ENCODE data around the gene MLXIP.

- TF ChIP-seq POLR2AphosphoS5 (IDR thresholded peaks at IDR 0.05; ENCODE audit: low read depth, low read length): no peak
- TF ChIP-seq, protein P1, sequence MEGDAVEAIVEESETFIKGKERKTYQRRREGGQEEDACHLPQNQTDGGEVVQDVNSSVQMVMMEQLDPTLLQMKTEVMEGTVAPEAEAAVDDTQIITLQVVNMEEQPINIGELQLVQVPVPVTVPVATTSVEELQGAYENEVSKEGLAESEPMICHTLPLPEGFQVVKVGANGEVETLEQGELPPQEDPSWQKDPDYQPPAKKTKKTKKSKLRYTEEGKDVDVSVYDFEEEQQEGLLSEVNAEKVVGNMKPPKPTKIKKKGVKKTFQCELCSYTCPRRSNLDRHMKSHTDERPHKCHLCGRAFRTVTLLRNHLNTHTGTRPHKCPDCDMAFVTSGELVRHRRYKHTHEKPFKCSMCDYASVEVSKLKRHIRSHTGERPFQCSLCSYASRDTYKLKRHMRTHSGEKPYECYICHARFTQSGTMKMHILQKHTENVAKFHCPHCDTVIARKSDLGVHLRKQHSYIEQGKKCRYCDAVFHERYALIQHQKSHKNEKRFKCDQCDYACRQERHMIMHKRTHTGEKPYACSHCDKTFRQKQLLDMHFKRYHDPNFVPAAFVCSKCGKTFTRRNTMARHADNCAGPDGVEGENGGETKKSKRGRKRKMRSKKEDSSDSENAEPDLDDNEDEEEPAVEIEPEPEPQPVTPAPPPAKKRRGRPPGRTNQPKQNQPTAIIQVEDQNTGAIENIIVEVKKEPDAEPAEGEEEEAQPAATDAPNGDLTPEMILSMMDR (IDR thresholded peaks at IDR 0.05; ENCODE audit: control extremely low read depth in 1 of 3, insufficient read depth in 1 of 3, low read depth in 1 of 3, low read length in 3 of 3): no peak
- TF ChIP-seq POLR2A (IDR thresholded peaks at IDR 0.05; ENCODE audit: control extremely low read depth in 1 of 2, low read depth in 2 of 2, low read length in 2 of 2): no peak
- no peak for TF ChIP-seq EZH2 (IDR thresholded peaks at IDR 0.05; ENCODE audit: low read depth, low read length, severe bottlenecking)
- no peak for TF ChIP-seq GABPA (IDR thresholded peaks at IDR 0.05; ENCODE audit: borderline replicate concordance, insufficient read depth, low read length)
- TF ChIP-seq MAFK (IDR thresholded peaks at IDR 0.05; ENCODE audit: low read depth, low read length): no peak
- no peak for TF ChIP-seq RBBP5 (IDR thresholded peaks at IDR 0.05; ENCODE audit: borderline replicate concordance, low read depth, low read length)
- no peak for TF ChIP-seq BACH1 (IDR thresholded peaks at IDR 0.05; ENCODE audit: low read length)
- TF ChIP-seq, protein P2, sequence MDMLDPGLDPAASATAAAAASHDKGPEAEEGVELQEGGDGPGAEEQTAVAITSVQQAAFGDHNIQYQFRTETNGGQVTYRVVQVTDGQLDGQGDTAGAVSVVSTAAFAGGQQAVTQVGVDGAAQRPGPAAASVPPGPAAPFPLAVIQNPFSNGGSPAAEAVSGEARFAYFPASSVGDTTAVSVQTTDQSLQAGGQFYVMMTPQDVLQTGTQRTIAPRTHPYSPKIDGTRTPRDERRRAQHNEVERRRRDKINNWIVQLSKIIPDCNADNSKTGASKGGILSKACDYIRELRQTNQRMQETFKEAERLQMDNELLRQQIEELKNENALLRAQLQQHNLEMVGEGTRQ (IDR thresholded peaks at IDR 0.05; ENCODE audit: low read length): no peak
Observed at GRCh38 chr12:122090759-122091515, 12.4 kb downstream of the MLXIP start.
